HepG2 (cell line): ENCODE data around the gene HMGN4. TPM values are rescaled to one million over a fixed set of nuclear protein-coding genes. Genes with fewer than 3 reads are reported as not detected.

Experiments used
- CENPBD1 ChIP-seq: sonication (generic); formaldehyde crosslinking; IDR thresholded peaks from 2 replicates; pipeline ENCODE4 v1.8.0; 2022; ENCODE audit warnings: missing genetic modification reagents, low read depth, mild to moderate bottlenecking, borderline replicate concordance
- GLI4 ChIP-seq: sonication (generic); formaldehyde crosslinking; IDR thresholded peaks from 2 replicates; pipeline ENCODE4 v1.5.1; 2020; ENCODE audit warnings: missing genetic modification reagents, mild to moderate bottlenecking, moderate library complexity, borderline replicate concordance
- KDM1A ChIP-seq: IDR thresholded peaks from 2 replicates; pipeline ENCODE4 v1.6.1; 2016; ENCODE audit warnings: missing compliant biosample characterization
- MYC ChIP-seq: sonication (generic); formaldehyde crosslinking; IDR thresholded peaks from 2 replicates; pipeline ENCODE4 v1.9.0; 2021; ENCODE audit warnings: missing genetic modification reagents, borderline replicate concordance
- PPARG ChIP-seq: conservative IDR thresholded peaks from 2 replicates; pipeline ENCODE4 v1.6.1; 2016; ENCODE audit warnings: missing biosample characterization, missing genetic modification reagents
- PRDM10 ChIP-seq: sonication (generic); formaldehyde crosslinking; IDR thresholded peaks from 2 replicates; pipeline ENCODE4 v1.4.0; 2020; ENCODE audit warnings: low read depth, missing genetic modification reagents
- TFDP1 ChIP-seq: IDR thresholded peaks from 2 replicates; pipeline ENCODE4 v1.6.1; 2016; ENCODE audit warnings: missing compliant biosample characterization, missing genetic modification reagents, borderline replicate concordance
- YY1 ChIP-seq: IDR thresholded peaks from 2 replicates; pipeline ENCODE4 v1.6.1; 2011; ENCODE audit warnings: low read length, low read depth, moderate library complexity, mild to moderate bottlenecking; ENCODE audit not compliant: insufficient read depth, insufficient replicate concordance
- ZNF224 ChIP-seq: sonication (generic); formaldehyde crosslinking; IDR thresholded peaks from 2 replicates; pipeline ENCODE4 v1.5.0; 2020; ENCODE audit warnings: mild to moderate bottlenecking, missing genetic modification reagents
- ZNF354B ChIP-seq: sonication (generic); formaldehyde crosslinking; IDR thresholded peaks from 2 replicates; pipeline ENCODE4 v1.8.0; 2022; ENCODE audit warnings: mild to moderate bottlenecking, missing genetic modification reagents
- ZNF724P ChIP-seq: sonication (generic); formaldehyde crosslinking; IDR thresholded peaks from 2 replicates; pipeline ENCODE4 v1.8.0; 2022; ENCODE audit warnings: missing genetic modification reagents, borderline replicate concordance
- ZNF782 ChIP-seq: sonication (generic); formaldehyde crosslinking; IDR thresholded peaks from 2 replicates; pipeline ENCODE4 v1.4.0; 2020; ENCODE audit warnings: missing genetic modification reagents, mild to moderate bottlenecking, borderline replicate concordance
- ZNF788 ChIP-seq: sonication (generic); formaldehyde crosslinking; IDR thresholded peaks from 2 replicates; pipeline ENCODE4 v1.5.0; 2020; ENCODE audit warnings: mild to moderate bottlenecking, missing genetic modification reagents, borderline replicate concordance
- polyA plus RNA-seq, 8 experiments: library from polyadenylated mRNA; depleted of rRNA in 3 of 8; stranded (reverse) in 7 of 8; unstranded in 1 of 8; fragments of >200 nt; fragmentation: Illumina TruSeq in 4 of 8; extraction: Trizol in 4 of 8; gene quantifications; 2 replicates each; pipeline versions ENCODE4 v1.2.1 to v1.2.3, GENCODE V29; 2011 to 2016; ENCODE audit warnings: low read depth in 4 of 8, missing spikeins in 1 of 8, mixed read lengths in 1 of 8; ENCODE audit not compliant: insufficient read depth in 1 of 8
- total RNA-seq, 5 experiments: library from RNA; depleted of rRNA; stranded (reverse); fragments of >200 nt; fragmentation: Illumina TruSeq; extraction: Trizol; gene quantifications; 2 replicates each; pipeline ENCODE4 v1.2.3, GENCODE V29; 2016; ENCODE audit warnings: low read depth in 1 of 5
- TF ChIP-seq, protein P1 (sequence below): sonication (generic); formaldehyde crosslinking; IDR thresholded peaks from 2 replicates; pipeline ENCODE4 v1.4.0; 2020; ENCODE audit warnings: missing genetic modification reagents, borderline replicate concordance
- TF ChIP-seq, protein P2 (sequence below): sonication (generic); formaldehyde crosslinking; IDR thresholded peaks from 2 replicates; pipeline ENCODE4 v1.8.1; 2023; ENCODE audit warnings: mild to moderate bottlenecking, moderate library complexity, missing genetic modification reagents
- TF ChIP-seq, protein P3 (sequence below): IDR thresholded peaks from 2 replicates; pipeline ENCODE4 v1.6.1; 2012; ENCODE audit warnings: inconsistent platforms
- TF ChIP-seq, protein P4 (sequence below): sonication (generic); formaldehyde crosslinking; conservative IDR thresholded peaks from 2 replicates; pipeline ENCODE4 v1.4.0; 2020; ENCODE audit warnings: mild to moderate bottlenecking, missing genetic modification reagents, moderate library complexity

The HMGN4 gene
- total and polyA plus RNA-seq, 2 of the 13 experiments (the other 11 are each of a cell fraction or from before 2014, with no cell fraction given), result 39.9 to 52.1 TPM

- TF ChIP-seq, protein P1, sequence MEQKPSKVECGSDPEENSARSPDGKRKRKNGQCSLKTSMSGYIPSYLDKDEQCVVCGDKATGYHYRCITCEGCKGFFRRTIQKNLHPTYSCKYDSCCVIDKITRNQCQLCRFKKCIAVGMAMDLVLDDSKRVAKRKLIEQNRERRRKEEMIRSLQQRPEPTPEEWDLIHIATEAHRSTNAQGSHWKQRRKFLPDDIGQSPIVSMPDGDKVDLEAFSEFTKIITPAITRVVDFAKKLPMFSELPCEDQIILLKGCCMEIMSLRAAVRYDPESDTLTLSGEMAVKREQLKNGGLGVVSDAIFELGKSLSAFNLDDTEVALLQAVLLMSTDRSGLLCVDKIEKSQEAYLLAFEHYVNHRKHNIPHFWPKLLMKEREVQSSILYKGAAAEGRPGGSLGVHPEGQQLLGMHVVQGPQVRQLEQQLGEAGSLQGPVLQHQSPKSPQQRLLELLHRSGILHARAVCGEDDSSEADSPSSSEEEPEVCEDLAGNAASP, result peak; percentile 42; the same call in 1 of the 2 replicates
- TF ChIP-seq PPARG (CRISPR knock-in tag) (peak; percentile 51; the same call in 1 of the 2 replicates), KDM1A (CRISPR knock-in tag) (peak; percentile 55; the same call in 1 of the 2 replicates), CENPBD1 (CRISPR knock-in tag) (peak; percentile 73; the same call in 1 of the 2 replicates), ZNF788 (CRISPR knock-in tag) (peak; percentile 73; the same call in 1 of the 2 replicates), GLI4 (CRISPR knock-in tag) (no peak), ZNF354B (CRISPR knock-in tag) (no peak), TFDP1 (peak; percentile 54; the same call in 1 of the 2 replicates), PRDM10 (CRISPR knock-in tag) (0 out of 2 replicates have a peak, but pooled peaks have one; percentile 15), ZNF724P (no peak), ZNF224 (CRISPR knock-in tag) (0 out of 2 replicates have a peak, but pooled peaks have one; percentile 65), ZNF782 (CRISPR knock-in tag) (peak; percentile 38; the same call in 1 of the 2 replicates), YY1 (peak; percentile 49), MYC (CRISPR knock-in tag) (peak; percentile 29; the same call in 1 of the 2 replicates)
- TF ChIP-seq, protein P2, sequence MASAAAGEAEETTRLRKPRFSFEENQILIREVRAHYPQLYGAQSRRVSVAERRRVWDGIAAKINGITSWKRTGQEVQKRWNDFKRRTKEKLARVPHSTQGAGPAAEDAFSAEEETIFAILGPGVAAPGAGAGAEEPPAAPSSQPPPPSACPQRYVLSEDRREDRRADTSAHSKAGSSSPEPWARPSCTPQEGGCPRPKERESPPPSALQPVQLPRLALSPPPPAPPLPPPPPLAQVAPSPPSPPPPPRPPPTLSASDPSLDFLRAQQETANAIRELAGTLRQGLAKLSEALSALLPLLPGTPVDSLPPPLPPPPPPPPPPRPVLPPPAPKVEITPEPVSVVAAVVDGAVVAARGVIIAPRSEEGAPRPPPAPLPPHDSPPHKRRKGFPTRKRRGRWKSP (CRISPR knock-in tag), result peak; percentile 79; the same call in 1 of the 2 replicates
- TF ChIP-seq, protein P3, sequence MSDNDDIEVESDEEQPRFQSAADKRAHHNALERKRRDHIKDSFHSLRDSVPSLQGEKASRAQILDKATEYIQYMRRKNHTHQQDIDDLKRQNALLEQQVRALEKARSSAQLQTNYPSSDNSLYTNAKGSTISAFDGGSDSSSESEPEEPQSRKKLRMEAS, result peak; percentile 58
- TF ChIP-seq, protein P4, sequence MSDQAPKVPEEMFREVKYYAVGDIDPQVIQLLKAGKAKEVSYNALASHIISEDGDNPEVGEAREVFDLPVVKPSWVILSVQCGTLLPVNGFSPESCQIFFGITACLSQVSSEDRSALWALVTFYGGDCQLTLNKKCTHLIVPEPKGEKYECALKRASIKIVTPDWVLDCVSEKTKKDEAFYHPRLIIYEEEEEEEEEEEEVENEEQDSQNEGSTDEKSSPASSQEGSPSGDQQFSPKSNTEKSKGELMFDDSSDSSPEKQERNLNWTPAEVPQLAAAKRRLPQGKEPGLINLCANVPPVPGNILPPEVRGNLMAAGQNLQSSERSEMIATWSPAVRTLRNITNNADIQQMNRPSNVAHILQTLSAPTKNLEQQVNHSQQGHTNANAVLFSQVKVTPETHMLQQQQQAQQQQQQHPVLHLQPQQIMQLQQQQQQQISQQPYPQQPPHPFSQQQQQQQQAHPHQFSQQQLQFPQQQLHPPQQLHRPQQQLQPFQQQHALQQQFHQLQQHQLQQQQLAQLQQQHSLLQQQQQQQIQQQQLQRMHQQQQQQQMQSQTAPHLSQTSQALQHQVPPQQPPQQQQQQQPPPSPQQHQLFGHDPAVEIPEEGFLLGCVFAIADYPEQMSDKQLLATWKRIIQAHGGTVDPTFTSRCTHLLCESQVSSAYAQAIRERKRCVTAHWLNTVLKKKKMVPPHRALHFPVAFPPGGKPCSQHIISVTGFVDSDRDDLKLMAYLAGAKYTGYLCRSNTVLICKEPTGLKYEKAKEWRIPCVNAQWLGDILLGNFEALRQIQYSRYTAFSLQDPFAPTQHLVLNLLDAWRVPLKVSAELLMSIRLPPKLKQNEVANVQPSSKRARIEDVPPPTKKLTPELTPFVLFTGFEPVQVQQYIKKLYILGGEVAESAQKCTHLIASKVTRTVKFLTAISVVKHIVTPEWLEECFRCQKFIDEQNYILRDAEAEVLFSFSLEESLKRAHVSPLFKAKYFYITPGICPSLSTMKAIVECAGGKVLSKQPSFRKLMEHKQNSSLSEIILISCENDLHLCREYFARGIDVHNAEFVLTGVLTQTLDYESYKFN, result 0 out of 2 replicates have a peak, but pooled peaks have one; percentile 40
Measured at GRCh38 chr6:26553264-26553634, 15.1 kb downstream of the HMGN4 start (continued).
